B cell (primary cell): ENCODE measurements around the gene THSD7B. TPM values are rescaled to one million over a fixed set of nuclear protein-coding genes. Genes with fewer than 3 reads are reported as not detected.

ENCODE experiments used
- ATAC-seq: fragments of 200-7000 bp; cut with Tn5 transposase; one replicate; pipeline ENCODE4 v1.10.0; 2021; ENCODE audit warnings: low read depth, mild to moderate bottlenecking, moderate number of reproducible peaks, moderate library complexity
- CTCF ChIA-PET: fragments of 350-600 bp; sonication (Branson Sonifier 250); formaldehyde crosslinking; loops from one replicate; lab custom pipeline; 2021; ENCODE audit warnings: antibody characterized with exemption, inconsistent platforms; lab: Charles Lee
- POLR2A ChIA-PET: fragments of 350-600 bp; sonication (Branson Sonifier 250); formaldehyde crosslinking; loops from one replicate; lab custom pipeline; 2021; ENCODE audit warnings: antibody characterized with exemption; lab: Charles Lee
- DNase-seq: peaks from one replicate; pipeline ENCODE4 v3.0.0; 2013
- H2AFZ ChIP-seq: 2 replicates; pipeline ENCODE4 v1.6.1; 2012; ENCODE audit warnings: mild to moderate bottlenecking, low read depth, low read length; ENCODE audit not compliant: insufficient read depth, poor library complexity, severe bottlenecking
- H3K27ac ChIP-seq, 2 donors: 1 replicate in 1 of 2; 2 replicates in 1 of 2; pipeline ENCODE4 v1.5.1; 2012 to 2013; ENCODE audit warnings: low read length in 2 of 2, mild to moderate bottlenecking in 2 of 2, moderate library complexity in 1 of 2
- H3K27me3 ChIP-seq, 4 experiments: fragments of 200-600 bp in 1 of 4; sonication (generic) in 1 of 4; replicated peaks in 1 of 4; 1 replicate in 2 of 4; 2 replicates in 2 of 4; pipeline versions ENCODE4 v1.6.1 to v1.7.0; 2013 to 2016; ENCODE audit warnings: low read length in 3 of 4, mild to moderate bottlenecking in 2 of 4, mixed read lengths in 1 of 4, moderate library complexity in 1 of 4; ENCODE audit not compliant: insufficient read depth in 4 of 4, control insufficient read depth in 3 of 4; ENCODE audit errors: control extremely low read depth in 1 of 4
- H3K36me3 ChIP-seq, 2 experiments: replicated peaks in 1 of 2; 1 replicate in 1 of 2; 2 replicates in 1 of 2; pipeline versions ENCODE4 v1.6.1 to v1.7.1; 2013; ENCODE audit warnings: low read length in 1 of 2; ENCODE audit not compliant: insufficient read depth in 2 of 2, control insufficient read depth in 1 of 2; ENCODE audit errors: control extremely low read depth in 1 of 2, extremely low read depth in 1 of 2
- H3K4me1 ChIP-seq, 2 donors: fragments of 200-600 bp in 1 of 2; sonication (generic) in 1 of 2; 1 replicate in 1 of 2; 2 replicates in 1 of 2; pipeline versions ENCODE4 v1.5.1 to v1.6.1; 2013 to 2017; ENCODE audit warnings: low read length in 2 of 2; ENCODE audit not compliant: control insufficient read depth in 2 of 2, insufficient read depth in 2 of 2
- H3K4me2 ChIP-seq: replicated peaks from 2 replicates; pipeline ENCODE3; 2012; ENCODE audit warnings: mild to moderate bottlenecking, low read depth, low read length; ENCODE audit not compliant: poor library complexity, severe bottlenecking
- H3K4me3 ChIP-seq, 5 experiments: fragments of 200-600 bp in 1 of 5; sonication (generic) in 1 of 5; 1 replicate in 3 of 5; 2 replicates in 2 of 5; pipeline versions ENCODE4 v1.5.1 to v1.7.0; 2011 to 2016; ENCODE audit warnings: low read length in 4 of 5, mild to moderate bottlenecking in 4 of 5, low read depth in 2 of 5, control low read depth in 1 of 5, moderate library complexity in 1 of 5; ENCODE audit not compliant: insufficient read depth in 1 of 5; ENCODE audit errors: control extremely low read depth in 1 of 5, extremely low read depth in 1 of 5
- H3K79me2 ChIP-seq: fragments of 200-600 bp; sonication (generic); one replicate; pipeline ENCODE4 v1.6.0; 2016; ENCODE audit warnings: low read length; ENCODE audit not compliant: control insufficient read depth, insufficient read depth
- H3K9ac ChIP-seq: fragments of 200-600 bp; sonication (generic); 2 replicates; pipeline ENCODE4 v1.6.1; 2017; ENCODE audit warnings: mild to moderate bottlenecking, low read length, moderate library complexity
- H3K9me3 ChIP-seq, 3 donors: one replicate each; pipeline versions ENCODE4 v1.6.1 to v1.7.1; 2013; ENCODE audit warnings: low read length in 2 of 3; ENCODE audit not compliant: control insufficient read depth in 2 of 3, insufficient read depth in 1 of 3; ENCODE audit errors: control extremely low read depth in 1 of 3
- H4K20me1 ChIP-seq: 2 replicates; pipeline ENCODE4 v1.6.0; 2012; ENCODE audit warnings: mild to moderate bottlenecking, low read length; ENCODE audit not compliant: insufficient read depth, control insufficient read depth, poor library complexity, severe bottlenecking
- H3K27ac Mint-ChIP-seq: one replicate; pipeline ENCODE4 v1.8.0; 2021; ENCODE audit warnings: mixed read lengths
- H3K27me3 Mint-ChIP-seq: one replicate; pipeline ENCODE4 v1.8.0; 2021; ENCODE audit warnings: mixed read lengths
- H3K4me1 Mint-ChIP-seq: one replicate; pipeline ENCODE4 v1.8.0; 2021; ENCODE audit warnings: mixed read lengths
- H3K4me3 Mint-ChIP-seq: one replicate; pipeline ENCODE4 v1.8.0; 2021; ENCODE audit warnings: mixed read lengths
- H3K9me3 Mint-ChIP-seq: one replicate; pipeline ENCODE4 v1.8.0; 2022; ENCODE audit warnings: mixed read lengths; ENCODE audit not compliant: insufficient read depth
- CTCF ChIP-seq: fragments of 200-600 bp; IDR thresholded peaks from one replicate; pipeline ENCODE4 v1.8.0; 2022; ENCODE audit warnings: antibody characterized with exemption, mild to moderate bottlenecking
- EZH2 ChIP-seq: IDR thresholded peaks from 2 replicates; pipeline ENCODE4 v1.6.1; 2012; ENCODE audit warnings: borderline replicate concordance, low read depth, mild to moderate bottlenecking, moderate library complexity, low read length; ENCODE audit not compliant: insufficient read depth, poor library complexity, severe bottlenecking
- WGBS: methylation state at CpG from one replicate; pipeline ENCODE4 v1.1.5; 2013; ENCODE audit warnings: missing lambda C conversion rate; ENCODE audit not compliant: insufficient coverage; 5-methylcytosine and 5-hydroxymethylcytosine counted together
- intact Hi-C: fragments of 100-400 bp; cut with micrococcal nuclease; formaldehyde crosslinking; loops from one replicate; pipeline ENCODE4 v1.10.0; 2022
- polyA plus RNA-seq: library from polyadenylated mRNA; depleted of rRNA; stranded (reverse); fragments of >200 nt; gene quantifications from 2 replicates; pipeline ENCODE4 v1.2.3, GENCODE V29; 2012
- total RNA-seq, 2 donors: library from RNA; stranded (reverse); fragments of 120-200 nt in 1 of 2; gene quantifications; 1 replicate in 1 of 2; 2 replicates in 1 of 2; pipeline versions ENCODE4 v1.2.3 to v1.2.4, GENCODE V29; 2013 to 2022

The THSD7B gene
- total and polyA plus RNA-seq, 2 donors (not counting 1 experiment from before 2014, with no cell fraction given): 0.76 TPM; not detected in 1

- POLR2A ChIA-PET: no interaction called here
- intact Hi-C loops: no loop called here
- no peaks in the 10 kb centered on the region for H3K4me1 ChIP-seq
- WGBS: no CpG with 5 or more reads among the region's 2 CpGs
- DNase-seq (no peak), ATAC-seq (no peak)
- H3K36me3 ChIP-seq: no peaks in the 10 kb centered on the region
- TF ChIP-seq EZH2: no peak
- no peak for TF ChIP-seq CTCF
- H3K9me3 Mint-ChIP-seq: peaks cover 15% of the 10 kb centered on the region
- H4K20me1 ChIP-seq: no peaks in the 10 kb centered on the region
- H3K4me3 ChIP-seq: no peak overlapping the region
- no peaks in the 10 kb centered on the region for H3K27me3 ChIP-seq
- peaks cover 0 to 31% (median 9%) of the 10 kb centered on the region in 3 donors for H3K9me3 ChIP-seq
- H3K9ac ChIP-seq: no peak overlapping the region
- no peak overlapping the region for H3K27ac ChIP-seq
- no peak overlapping the region for H3K4me2 ChIP-seq
- H3K27ac Mint-ChIP-seq: no peak overlapping the region
- H3K4me3 Mint-ChIP-seq: no peak overlapping the region
- no peaks in the 10 kb centered on the region for H3K4me1 Mint-ChIP-seq
- H3K27me3 Mint-ChIP-seq: no peaks in the 10 kb centered on the region
- H2AFZ ChIP-seq: no peak overlapping the region
- H3K79me2 ChIP-seq: no peaks in the 10 kb centered on the region
- CTCF ChIA-PET: no interaction called here
These were observed 621.7 kb downstream of the THSD7B start for GRCh38 chr2:137387044-137387443.

- Histone ChIP-seq H3K4me1 (no peaks in the 10 kb centered on the region), H3K27me3 (no peaks in the 10 kb centered on the region), H3K79me2 (no peaks in the 10 kb centered on the region), H3K9me3 (peaks cover 0 to 4% (median 0%) of the 10 kb centered on the region in 3 donors), H3K4me2 (no peak overlapping the region), H3K9ac (no peak overlapping the region), H3K27ac (no peak overlapping the region), H3K4me3 (no peak overlapping the region), H3K36me3 (no peaks in the 10 kb centered on the region), H2AFZ (no peak overlapping the region), H4K20me1 (no peaks in the 10 kb centered on the region)
- ChIA-PET CTCF (no interaction called here), POLR2A (no interaction called here)
- 90% methylated on average over 7 of the region's 7 CpGs for WGBS
- Mint-ChIP-seq H3K4me1 (no peaks in the 10 kb centered on the region), H3K4me3 (no peak overlapping the region), H3K27me3 (no peaks in the 10 kb centered on the region), H3K27ac (no peak overlapping the region), H3K9me3 (no peaks in the 10 kb centered on the region)
- DNase-seq: no peak
- intact Hi-C loops: no loop called here
- TF ChIP-seq EZH2 (no peak), CTCF (no peak)
- ATAC-seq: no peak
These were observed 640.2 kb downstream of the THSD7B start for GRCh38 chr2:137405496-137405895.
